HG03342 (cell line): ENCODE results near the gene IQCK.

Experiments used
- ATAC-seq: cut with Tn5 transposase; IDR thresholded peaks from one replicate; pipeline ENCODE4 v1.9.1; 2021; ENCODE audit warnings: mild to moderate bottlenecking, moderate library complexity; ENCODE audit not compliant: unreplicated experiment

The IQCK gene

GRCh38 chr16:19753815-19754643, 36.0 kb downstream of the IQCK start:
- no peak for ATAC-seq

- ATAC-seq, result no peak
Observed at GRCh38 chr16:19754644-19755036, 36.6 kb downstream of the IQCK start.

- no peak for ATAC-seq
Observed at GRCh38 chr16:19755268-19755667, 37.2 kb downstream of the IQCK start.

- no peak for ATAC-seq
Observed at GRCh38 chr16:19757026-19757425, 39.0 kb downstream of the IQCK start.

GRCh38 chr16:19757762-19758595, 39.9 kb downstream of the IQCK start:
- no peak for ATAC-seq

GRCh38 chr16:19760356-19761060, 42.4 kb downstream of the IQCK start:
- ATAC-seq, result no peak

- ATAC-seq, result no peak
Observed at GRCh38 chr16:19765860-19766553, 47.9 kb downstream of the IQCK start.

- ATAC-seq, result no peak
Observed at GRCh38 chr16:19766554-19766884, 48.4 kb downstream of the IQCK start.

- no peak for ATAC-seq
Observed at GRCh38 chr16:19766988-19767387, 48.9 kb downstream of the IQCK start.

- no peak for ATAC-seq
Observed at GRCh38 chr16:19767497-19767896, 49.4 kb downstream of the IQCK start.

GRCh38 chr16:19769239-19769638, 51.2 kb downstream of the IQCK start:
- ATAC-seq, result no peak

- ATAC-seq, result no peak
Observed at GRCh38 chr16:19771040-19771439, 53.0 kb downstream of the IQCK start.

GRCh38 chr16:19771796-19772195, 53.7 kb downstream of the IQCK start:
- no peak for ATAC-seq

- no peak for ATAC-seq
Observed at GRCh38 chr16:19774024-19774423, 56.0 kb downstream of the IQCK start.

GRCh38 chr16:19776147-19776546, 58.1 kb downstream of the IQCK start:
- no peak for ATAC-seq

GRCh38 chr16:19776565-19776964, 58.5 kb downstream of the IQCK start:
- ATAC-seq, result no peak

- no peak for ATAC-seq
Observed at GRCh38 chr16:19780321-19780720, 62.2 kb downstream of the IQCK start.

- no peak for ATAC-seq
Observed at GRCh38 chr16:19781226-19781625, 63.2 kb downstream of the IQCK start.

GRCh38 chr16:19783363-19784182, 65.5 kb downstream of the IQCK start:
- ATAC-seq, result no peak

- no peak for ATAC-seq
Observed at GRCh38 chr16:19784183-19784736, 66.2 kb downstream of the IQCK start.
